GM12891 (cell line): ENCODE measurements around the gene DCAF8.

Experiments
- PAX5 ChIP-seq: IDR thresholded peaks from 2 replicates; pipeline ENCODE4 v1.6.1; 2011; ENCODE audit warnings: low read length, moderate library complexity, mild to moderate bottlenecking; ENCODE audit not compliant: insufficient read depth, severe bottlenecking
- POLR2A ChIP-seq: IDR thresholded peaks from 2 replicates; pipeline ENCODE4 v1.6.1; 2011; ENCODE audit warnings: low read depth, low read length, control low read depth
- POLR2AphosphoS5 ChIP-seq: IDR thresholded peaks from 2 replicates; pipeline ENCODE4 v1.6.1; 2011; ENCODE audit warnings: low read depth, low read length, control low read depth

DNA sequence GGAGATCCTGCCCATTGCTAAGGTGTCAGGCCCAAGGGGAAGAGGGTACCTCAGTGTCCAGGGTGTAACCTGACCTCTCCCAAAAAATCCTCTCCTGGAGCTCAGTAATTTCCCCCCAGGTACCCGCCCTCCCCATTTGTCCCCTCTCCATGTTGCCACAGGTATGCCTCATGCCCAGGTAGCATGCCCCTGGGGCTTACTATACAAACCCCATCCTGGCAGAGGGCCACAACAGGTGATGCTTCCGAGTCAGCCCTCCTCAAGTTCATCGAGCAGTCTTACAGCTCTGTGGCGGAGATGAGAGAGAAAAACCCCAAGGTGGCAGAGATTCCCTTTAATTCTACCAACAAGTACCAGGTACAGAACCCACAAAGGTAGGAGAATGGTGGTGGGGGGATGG, 95.3 kb downstream of the DCAF8 start:
- no peak for TF ChIP-seq PAX5
- no peak for TF ChIP-seq POLR2A
- no peak for TF ChIP-seq POLR2AphosphoS5
